HG03108 (cell line): Measurements from ENCODE around the gene DOLPP1.
A peak's percentile ranks its signal among the peaks of the same experiment; 100 is the strongest.

Experiments
- ATAC-seq: cut with Tn5 transposase; IDR thresholded peaks from one replicate; pipeline ENCODE4 v1.9.1; 2021; ENCODE audit warnings: moderate library complexity; ENCODE audit not compliant: unreplicated experiment

Gene DOLPP1

GRCh38 chr9:129063061-129063460 lies 17.9 kb upstream of the DOLPP1 start:
- no peak for ATAC-seq

DNA sequence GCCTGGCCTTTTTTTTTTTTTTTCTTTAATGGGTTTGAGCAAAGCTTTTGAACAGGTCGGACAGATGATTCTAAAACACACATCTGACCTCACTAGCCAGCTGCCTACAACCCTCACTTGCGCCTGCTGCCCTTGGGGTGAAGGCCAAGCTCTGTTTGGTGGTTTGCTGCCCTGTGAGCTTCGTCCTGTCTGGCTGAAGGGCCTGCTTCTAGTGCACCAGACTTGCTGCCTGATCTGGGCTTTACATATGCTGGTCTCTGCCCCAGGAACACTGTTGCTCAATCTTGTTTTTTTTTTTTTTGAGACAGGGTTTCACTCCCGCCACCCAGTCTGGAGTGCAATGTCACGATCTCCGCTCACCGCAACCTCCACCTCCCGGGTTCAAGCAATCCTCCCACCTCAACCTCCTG lies 16.4 kb upstream of the DOLPP1 start:
- no peak for ATAC-seq

DNA sequence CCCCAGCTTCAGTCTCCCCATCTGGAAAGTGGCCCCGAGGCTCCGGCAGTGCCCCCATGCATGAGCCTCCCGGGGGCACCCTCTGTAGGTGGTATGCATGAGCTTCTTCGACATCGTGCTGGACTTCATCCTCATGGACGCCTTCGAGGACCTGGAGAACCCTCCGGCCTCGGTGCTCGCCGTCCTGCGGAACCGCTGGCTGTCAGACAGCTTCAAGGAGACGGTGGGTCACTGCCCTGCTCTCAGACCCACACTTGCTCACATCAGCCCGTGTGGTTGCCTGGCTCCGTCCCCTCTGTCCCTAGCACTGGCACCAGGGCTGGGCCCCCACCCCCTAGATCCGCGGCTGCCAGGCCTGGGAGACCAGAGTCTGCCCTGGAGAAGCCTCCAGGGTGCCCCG lies 12.8 kb upstream of the DOLPP1 start:
- no peak for ATAC-seq

DNA sequence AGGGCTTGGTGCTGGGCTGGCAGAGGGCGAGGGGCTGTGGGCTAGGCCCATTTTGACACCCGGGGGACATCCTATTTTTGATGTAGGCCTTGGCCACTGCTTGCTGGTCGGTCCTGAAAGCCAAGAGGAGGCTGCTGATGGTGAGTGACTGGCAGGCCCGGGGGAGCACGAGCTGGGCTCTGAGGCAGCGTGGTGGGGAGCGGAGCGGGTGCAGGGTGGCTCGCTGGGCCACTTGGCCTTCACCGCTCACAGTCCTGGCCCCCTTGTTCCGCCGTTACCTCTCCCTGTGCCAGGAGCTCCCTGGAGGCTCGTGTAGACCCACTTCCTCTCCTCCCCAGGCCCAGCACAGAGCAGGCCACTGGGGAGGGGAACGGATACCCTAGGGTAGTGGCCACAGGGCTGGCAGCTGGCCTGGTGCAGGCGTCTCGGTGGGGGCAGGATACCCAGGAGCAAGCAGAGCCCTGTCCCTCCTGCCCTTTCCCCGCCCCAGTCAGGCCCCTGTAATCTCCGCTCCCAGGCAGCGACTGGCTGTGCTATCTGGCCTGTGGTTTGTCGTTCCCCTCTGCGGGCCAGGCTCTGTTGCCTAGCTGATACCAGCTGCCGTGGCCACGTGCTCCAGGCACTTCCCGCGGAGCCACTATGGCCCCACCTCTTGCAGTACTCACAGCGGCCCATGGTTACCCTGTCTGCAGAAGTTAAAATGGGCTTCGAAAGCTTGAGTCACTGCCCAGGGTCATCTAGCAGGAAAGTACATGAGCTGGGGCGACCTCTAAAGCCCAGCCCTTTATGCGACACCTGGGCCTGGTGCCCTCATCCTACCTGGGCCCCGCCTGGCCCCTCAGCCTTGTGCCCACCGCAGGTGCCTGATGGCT lies 11.7 kb upstream of the DOLPP1 start:
- peak; percentile 61 for ATAC-seq

- no peak for ATAC-seq
Measured at GRCh38 chr9:129069862-129070641, 10.9 kb upstream of the DOLPP1 start.

- no peak for ATAC-seq
Measured at GRCh38 chr9:129070696-129071525, 10.0 kb upstream of the DOLPP1 start.

- no peak for ATAC-seq
Measured at GRCh38 chr9:129071526-129072126, 9.3 kb upstream of the DOLPP1 start.

DNA sequence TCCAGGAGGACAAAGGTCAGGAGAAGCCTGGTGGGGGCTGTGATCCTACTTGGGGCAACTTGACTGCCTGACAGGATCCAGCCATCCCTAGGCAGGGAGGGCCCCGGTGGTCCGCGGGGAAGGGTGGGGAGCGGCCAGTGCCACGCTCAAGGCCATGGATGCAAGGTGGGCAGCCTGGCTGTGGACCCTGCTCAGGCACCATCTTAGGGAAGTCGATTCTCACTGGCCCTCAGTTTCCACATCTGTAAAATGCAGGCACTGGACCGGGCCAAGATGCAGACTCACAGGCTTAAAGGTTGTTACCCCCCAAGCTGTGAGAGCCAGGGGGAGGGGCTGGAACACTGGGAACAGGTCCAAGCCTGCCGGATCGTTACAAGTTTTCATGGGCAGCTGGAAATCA lies 8.7 kb upstream of the DOLPP1 start:
- no peak for ATAC-seq

DNA sequence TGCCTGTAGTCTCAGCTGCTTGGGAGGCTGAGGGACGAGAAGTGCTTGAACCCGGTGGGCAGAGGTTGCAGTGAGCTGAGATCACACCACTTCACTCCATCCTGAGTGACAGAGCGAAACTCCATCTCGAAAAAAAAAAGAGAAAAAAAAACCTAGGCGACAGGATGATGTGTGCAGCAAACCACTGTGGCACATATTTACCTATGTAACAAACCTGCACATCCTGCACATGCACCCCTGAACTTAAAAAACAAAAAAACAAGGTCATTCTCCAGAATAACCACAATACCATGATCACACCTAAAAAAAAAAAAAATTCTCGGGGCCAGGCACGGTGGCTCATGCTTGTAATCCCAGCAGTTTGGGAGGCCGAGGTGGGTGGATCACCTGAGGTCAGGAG lies 7.5 kb upstream of the DOLPP1 start:
- ATAC-seq: no peak

- no peak for ATAC-seq
Measured at GRCh38 chr9:129074106-129074505, 6.8 kb upstream of the DOLPP1 start.

GRCh38 chr9:129075996-129076639 lies 4.8 kb upstream of the DOLPP1 start:
- ATAC-seq: no peak

DNA sequence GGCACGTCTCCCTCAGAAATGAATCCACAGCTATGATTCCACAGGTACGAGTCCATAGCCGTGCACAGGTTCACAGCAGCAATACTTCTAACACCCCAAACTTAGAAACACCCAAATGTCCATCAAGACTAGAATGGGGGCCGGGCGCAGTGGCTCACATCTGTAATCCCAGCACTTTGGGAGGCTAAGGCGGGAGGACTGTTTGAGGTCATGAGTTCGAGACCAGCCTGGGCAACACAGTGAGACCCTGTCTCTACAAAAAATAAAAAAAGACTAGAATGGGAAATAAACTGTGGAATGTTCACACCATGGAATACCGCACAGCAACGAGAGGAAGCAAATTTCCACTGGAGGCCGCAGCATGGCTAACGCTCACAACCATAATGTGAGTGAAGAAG lies 4.3 kb upstream of the DOLPP1 start:
- ATAC-seq: no peak

DNA sequence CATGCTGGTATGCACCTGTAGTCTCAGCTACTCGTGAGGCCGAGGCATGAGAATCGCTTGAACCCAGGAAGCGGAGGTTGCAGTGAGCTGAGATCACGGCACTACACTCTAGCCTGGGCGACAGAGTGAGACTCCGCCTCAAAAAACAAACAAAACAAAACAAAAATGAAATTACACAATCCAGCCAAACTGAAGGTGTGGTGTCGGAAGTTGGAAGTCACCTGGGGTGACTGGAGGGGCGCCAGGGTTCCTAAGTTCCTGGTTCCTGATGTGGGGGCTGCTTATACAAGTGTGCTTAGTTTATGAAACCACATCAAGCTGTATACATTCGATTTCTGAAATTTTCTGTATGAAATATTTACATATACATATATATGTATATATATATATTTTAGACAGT lies 3.7 kb upstream of the DOLPP1 start:
- no peak for ATAC-seq

DNA sequence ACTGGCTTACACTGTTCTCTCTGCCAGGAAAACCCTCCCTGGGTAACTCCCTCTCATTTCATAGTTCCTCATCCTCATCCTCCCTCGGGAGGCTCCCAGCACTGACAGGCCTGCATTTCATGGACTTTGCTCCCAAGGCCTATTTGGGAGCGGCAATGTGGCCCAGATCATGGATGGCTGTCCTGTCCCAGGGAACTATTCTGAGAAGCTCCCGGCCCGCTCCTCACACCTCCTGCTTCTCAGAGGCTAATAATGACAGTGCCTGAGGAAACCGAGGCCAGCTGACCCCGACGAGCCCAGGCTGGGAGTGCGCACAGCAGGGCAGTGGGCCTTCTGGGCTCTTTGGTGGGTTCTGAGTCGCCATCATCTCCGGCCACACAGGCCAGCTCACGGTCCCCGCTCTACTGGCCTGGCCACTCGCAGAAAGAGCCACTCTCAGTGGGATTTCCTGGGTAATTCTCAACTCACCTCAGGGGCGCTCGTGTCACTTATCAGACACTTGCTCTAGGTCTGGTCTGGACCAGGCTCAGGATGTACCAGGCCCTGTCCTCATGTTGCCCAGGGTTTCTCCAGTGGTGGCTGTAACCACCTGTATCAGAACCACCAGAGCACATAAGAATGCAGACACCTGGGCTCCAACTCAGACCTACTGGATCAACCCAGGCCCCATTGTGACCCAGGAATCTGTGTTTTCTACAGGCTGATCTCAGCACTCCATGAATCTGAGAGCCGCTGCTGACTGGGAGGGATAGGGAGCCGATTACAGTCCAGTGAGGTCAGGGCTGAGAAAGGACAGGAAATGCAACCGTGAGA lies 2.0 kb upstream of the DOLPP1 start:
- no peak for ATAC-seq

DNA sequence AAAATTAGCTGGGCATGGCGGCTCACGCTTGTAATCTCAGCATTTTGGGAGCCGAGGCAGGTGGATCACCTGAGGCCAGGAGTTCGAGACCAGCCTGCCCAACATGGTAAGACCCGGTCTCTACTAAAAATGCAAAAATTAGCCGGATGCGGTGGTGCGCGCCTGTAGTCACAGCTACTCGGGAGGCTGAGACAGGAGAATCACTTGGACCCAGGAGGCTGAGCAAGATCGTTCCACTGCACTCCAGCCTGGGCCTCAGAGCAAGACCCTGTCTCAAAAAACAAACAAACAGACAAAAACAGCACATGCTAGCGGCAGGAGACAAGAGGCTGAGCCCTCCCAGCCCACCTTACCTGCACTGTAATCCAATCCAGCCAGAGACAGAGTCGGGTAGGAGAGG lies 1.1 kb upstream of the DOLPP1 start:
- no peak for ATAC-seq

DNA sequence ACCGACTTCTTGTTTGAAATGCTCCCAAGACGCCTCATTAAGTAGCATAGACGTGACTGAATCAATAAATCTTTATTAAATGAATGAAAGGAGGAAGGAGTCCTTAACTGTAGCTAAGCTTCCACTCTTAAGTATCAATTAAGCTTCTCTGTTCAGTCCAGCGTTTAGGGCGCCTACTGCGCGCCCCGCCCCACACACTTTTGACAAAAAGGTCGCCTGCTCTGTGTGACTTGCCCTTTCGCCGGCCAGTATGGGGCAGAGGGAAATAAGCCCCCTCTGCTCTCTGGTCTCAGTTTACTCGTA lies 662 bp upstream of the DOLPP1 start:
- no peak for ATAC-seq

GRCh38 chr9:129081388-129081904 lies 535 bp downstream of the DOLPP1 start:
- ATAC-seq: no peak

DNA sequence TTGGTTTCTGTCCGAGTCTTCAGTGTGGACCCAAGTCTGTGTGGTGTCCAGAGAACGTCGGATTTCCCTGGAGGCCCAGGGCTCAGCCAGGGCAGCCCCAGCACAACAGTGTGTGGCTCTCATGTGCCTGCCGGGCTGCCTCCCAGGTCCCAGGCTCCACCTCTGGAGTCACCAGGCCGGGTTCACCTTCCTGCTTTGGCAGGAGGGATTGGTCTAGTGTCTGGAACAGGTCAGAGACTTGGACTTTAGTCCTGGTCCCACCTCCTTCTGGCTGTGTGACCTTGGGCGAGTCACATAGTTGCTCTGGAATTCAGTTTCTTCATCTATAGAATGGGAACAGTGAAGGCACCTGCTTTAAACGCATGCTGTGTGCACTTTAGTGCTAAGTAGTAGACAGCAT lies 3.2 kb downstream of the DOLPP1 start:
- no peak for ATAC-seq

DNA sequence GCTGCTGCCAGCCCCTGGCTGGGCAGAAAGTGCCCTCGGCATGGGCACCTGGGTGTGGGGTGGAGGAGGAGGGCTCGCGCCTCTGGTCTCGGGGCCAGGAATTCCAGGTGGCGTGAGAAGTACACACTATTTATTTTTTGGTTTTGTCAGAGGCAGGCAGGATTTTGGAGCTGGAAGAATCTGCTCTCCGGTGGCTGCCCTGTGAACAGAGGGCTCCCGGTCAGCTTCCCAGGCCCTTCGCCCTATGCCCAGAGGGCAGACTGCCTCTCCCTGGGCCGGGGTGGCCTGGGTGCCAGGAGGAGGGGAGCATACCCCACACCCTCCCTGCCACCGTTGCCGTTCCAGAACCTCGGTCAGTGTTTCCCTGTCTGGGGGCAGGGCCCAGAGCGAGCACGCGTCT lies 8.3 kb downstream of the DOLPP1 start:
- ATAC-seq: no peak
